Hematopoietic multipotent progenitor cell treated with erythropoietin and hydrocortisone succinate and interleukin-3 and kit ligand, for 4 days (in vitro differentiated cells): ENCODE measurements around the gene SLITRK3.
"Not testable (repeated sequence)": the region's sequence is repeated elsewhere in the genome, so short reads cannot be mapped to it uniquely, and the experiment has no call there.

Experiments used
- DNase-seq: peaks from one replicate; pipeline ENCODE4 v3.0.0-alpha.2; 2015

Gene SLITRK3

DNA sequence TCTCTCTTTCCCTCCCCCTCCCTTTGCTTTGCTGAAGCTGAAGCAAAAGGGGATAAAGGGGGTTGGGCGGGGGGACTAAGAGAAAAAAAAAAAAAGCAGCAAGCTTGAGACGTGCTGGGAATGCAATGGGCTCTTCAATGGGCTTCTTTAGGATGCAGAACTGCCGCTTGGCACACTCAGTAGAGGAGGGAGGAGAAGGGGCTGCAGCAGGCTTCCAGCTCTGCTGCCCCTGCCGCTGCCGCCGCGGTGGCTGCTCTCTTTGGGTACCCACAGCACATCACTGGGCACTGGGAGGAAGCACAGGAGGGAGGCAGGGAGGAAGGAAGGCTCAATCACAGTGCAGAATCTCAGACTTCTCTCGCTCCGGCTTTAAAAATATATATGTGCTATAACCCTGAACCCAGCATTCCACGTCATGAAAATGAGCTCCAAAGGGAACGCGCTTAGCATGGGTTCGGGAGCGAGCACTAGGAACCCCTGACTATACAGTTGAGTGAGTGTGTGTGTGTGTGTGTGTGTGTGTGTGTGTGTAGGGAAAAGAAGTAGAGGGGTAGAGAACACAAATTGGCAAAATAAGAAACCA, 3.5 kb downstream of the SLITRK3 start:
- no peak for DNase-seq

DNA sequence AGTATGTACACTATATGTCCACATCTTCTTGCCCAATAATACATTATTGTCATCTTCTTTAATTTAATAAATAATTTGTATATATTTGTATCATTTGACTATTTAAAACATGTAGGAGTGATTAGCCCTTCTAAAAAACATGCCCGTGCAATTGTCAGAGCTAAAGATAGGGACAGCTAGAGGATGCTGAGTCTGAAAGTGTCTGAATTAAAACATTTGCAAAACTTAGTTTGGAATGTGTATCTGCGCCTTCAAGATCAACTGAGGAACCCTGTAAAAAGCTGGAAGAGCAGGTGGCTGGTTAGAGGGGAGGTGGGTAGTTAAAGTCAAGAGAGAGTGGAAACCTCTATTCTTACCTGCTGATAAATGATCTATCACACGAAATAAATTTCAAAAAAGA, 4.7 kb downstream of the SLITRK3 start:
- no peak for DNase-seq

DNA sequence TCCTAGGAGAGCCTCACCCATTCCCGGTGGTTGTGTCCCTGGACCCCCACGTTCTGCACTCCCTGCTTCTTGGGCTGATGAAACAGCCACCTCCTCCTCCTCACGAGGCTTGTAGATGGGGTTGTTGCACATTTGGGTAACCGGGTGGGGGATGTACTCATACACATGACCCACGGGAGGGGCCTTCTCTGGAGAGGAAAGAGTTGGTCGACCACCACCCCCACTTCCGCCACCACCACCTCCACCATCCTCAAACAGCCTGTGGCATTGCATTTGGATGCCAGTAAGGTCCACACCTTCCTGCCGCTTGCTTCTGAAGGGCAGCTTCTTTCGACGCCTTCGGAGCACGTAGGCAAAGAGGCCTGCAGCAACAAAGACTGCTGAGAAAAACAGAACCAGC, 7.7 kb downstream of the SLITRK3 start:
- no peak for DNase-seq

DNA sequence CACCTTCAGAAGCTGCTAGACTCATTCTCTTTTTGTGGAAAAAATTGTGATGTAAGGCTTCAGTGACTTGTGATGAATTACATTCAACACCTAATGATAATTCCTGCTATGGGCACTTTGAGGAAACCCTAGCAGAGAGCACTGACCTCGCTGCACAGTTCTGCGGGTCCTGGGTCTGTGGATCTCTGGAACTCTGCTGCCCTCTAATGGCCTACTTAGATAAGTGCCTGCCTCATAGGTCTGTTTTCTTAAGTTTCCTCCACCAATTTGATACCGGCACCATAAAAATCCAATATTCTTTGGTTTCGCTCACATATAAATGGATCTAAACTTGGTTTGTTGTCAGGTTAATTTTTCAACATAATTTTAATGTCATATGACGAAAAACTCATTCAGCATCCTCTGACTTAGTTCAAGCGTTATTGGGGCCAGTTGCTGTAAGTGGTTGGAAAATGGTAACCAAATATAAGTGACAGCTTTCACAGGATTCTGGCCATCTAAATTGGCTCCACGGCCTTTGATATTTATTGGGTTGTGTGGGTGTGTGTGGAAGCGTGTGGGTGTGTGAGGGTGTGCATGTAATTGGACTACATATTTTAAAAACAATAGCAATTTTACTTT, 10.4 kb downstream of the SLITRK3 start:
- peak; percentile 80 for DNase-seq

DNA sequence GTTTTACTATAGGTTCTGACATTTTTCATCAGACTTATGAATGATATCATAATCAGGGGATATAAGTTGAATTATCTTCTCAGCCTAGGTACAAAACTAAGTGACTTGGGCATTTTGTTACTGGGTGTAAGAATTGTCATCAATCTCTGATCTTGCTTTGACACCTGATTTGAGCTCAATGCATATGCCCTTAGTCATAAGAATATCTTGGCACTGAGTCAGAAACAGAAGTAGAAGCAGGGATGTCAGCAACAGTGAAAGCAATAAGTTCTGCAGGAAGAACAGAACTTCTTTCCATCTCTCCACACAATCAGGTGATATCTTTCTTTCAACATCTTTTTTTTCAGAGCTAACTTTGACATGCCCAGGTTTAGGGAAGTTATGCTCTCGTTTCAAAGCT, 14.6 kb downstream of the SLITRK3 start:
- DNase-seq, result no peak

DNA sequence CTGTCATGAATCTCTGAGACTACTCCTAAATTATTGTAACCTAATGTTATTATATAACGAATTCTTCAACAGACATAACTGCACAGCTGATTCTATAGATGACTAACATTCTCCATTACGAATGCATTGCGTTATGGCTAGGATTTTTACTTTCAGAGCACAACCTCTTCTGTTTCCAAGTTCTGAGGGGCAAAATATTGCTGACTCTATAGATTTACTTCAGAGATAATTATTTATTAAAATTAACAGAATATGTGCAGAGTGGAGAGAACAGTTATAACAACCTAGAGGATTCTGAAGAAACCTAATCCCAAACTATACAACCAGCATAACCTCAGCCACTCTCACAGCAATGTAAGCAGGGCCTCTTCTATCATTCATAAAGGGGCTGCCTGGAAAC, 25.9 kb downstream of the SLITRK3 start:
- DNase-seq, result no peak

DNA sequence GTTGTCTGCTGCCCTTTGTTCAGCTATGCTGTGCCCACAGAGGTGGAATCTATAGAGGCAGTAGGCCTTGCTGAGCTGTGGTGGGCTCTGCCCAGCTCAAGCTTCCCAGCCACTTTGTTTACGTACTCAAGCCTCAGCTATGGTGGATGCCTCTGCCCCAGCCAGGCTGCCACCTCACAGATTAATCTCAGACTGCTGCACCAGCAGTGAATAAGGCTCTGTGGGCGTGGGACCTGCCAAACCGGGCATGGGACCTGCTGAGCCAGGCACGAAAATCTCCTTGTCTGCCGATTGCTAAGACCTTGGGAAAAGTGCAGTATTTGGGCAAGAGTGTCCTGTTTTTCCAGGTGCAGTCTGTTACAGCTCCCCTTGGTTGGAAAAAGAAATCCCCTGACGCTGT, 26.8 kb downstream of the SLITRK3 start:
- DNase-seq, result no peak

DNA sequence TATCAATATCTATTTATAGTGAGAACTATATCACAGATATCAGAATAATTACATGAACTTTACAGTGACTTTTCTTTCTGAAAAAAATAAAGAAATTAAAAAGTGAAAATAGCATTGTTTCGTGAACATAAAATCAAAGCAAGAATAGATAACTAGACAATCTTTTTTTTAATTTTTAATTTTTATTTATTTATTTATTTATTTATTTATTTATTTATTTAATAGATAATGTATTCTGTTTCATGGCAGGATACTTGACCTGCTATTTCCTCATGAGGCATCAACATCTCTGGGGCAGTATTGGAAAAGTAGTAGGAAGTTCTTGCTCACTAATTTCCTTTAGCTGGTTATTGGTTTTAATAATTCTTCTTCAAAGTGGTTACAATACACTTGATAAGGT, 33.3 kb downstream of the SLITRK3 start:
- DNase-seq, result no peak

DNA sequence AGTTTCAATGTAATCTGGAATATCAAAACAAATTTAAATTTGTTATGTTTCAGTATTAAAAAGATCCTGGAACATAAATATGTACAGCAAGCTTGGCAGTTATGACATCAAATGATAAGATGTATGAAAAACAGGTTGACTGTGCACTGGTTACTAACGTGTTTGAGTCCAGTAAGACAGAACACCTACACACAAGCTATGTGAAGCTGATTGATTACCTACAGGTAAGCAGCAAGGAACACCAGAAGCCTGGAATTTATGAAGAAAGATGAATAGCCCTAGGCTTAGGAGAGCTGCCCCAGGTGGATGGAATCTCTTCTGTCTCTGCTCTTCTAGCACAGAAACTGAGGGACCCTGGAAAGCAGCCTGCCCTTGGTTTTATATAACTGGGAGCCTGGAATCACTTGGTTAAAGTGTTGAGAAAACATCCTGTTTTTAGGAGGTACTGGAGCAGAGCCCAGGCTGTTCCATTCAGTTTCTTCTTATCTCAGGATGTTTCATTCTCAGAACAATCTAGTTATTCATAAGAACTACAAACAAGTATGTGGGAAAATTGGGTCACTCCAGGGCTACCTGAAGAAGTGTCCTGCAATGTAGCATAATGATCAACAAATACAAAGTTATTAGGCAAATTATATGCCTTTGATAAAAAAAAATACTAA, 36.3 kb downstream of the SLITRK3 start:
- no peak for DNase-seq

DNA sequence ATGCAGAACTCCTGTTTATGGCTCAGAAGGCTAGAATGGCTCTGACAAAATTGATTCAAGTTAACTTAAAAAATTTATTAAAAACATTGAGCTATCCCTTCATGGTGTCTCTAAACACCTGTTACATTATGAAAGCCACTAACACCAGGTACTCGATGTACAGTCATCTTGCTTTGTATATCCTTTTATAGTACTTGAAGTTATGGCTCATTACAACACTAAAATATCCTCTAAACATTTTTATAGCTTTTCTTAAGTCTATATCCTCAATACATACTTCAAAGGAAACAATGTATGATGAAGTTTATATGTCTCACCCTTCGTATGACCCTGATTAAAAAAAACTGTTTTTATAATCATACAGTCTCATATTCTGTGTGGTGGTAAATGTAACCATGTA, 38.2 kb downstream of the SLITRK3 start:
- DNase-seq, result no peak

DNA sequence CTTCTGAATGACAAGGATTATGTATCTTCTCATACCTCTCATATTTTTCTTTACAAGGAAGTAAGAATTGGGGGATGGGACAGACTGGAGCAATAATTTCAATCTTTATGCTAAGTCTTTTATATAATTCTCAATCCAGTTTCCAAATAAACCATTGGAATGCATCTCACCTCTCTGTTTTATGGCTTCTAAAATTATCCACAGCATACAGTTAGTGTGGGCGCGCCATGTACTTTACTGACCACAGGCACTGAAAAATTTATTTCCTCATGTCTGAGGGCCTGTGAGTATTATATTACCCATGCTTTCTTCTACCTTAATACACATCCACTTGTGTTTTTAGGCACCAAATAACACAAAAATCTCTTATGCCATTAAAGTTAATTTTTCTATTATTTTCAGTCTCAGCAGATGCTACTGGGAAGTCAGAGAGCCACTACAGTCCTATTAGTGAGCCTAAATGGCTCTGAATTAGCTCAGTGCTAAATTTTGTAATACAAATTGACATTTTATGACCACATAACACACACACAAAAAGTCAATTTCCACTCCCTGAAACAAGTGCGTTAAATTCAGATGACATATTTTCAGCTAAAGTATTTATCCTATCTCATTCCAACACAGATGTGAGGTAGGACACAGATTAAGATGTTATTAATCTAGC, 39.3 kb downstream of the SLITRK3 start:
- DNase-seq, result no peak

DNA sequence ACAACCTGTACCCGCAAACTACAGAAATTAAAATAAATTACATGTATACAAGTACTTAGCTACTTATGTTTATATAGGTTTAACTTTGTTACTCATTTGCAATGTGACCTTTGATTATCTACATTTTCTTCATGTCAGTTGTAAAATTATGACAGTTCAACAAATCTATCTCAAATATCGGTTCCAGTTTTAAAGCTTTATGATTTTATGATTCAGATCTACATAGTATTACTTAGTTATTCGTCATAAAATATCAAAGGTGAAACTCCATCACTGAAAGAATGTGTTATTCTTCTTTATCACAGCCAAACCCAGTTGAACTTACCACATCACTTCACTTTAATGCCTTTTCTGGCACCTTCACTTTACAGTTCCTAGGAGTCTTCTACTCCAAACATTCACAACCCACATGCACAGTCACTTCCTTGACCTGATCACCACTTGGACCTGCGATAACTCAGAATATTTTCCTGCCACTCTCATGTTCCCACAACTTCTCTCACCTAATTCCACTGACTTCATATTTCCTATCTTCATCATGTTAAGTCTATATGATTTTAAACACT, 47.2 kb downstream of the SLITRK3 start:
- no peak for DNase-seq

DNA sequence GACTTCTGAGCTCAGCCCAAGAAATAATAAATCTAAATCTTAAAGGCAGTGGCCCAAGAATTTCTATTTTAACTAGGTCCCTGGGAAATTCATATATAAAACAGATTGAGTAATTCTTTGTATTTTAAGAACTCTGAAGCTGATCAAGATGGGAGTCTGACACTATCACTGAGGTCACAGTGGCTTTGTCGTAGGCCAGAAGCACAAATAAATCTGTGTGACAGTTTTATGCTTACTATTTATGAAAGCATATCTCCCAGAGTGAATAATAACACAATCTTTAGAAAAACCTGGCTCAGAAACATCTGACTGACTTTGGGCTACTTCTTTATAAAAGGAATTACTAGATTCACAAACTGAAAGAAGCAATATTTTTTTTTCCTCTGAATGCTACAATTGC, 51.9 kb downstream of the SLITRK3 start:
- no peak for DNase-seq

DNA sequence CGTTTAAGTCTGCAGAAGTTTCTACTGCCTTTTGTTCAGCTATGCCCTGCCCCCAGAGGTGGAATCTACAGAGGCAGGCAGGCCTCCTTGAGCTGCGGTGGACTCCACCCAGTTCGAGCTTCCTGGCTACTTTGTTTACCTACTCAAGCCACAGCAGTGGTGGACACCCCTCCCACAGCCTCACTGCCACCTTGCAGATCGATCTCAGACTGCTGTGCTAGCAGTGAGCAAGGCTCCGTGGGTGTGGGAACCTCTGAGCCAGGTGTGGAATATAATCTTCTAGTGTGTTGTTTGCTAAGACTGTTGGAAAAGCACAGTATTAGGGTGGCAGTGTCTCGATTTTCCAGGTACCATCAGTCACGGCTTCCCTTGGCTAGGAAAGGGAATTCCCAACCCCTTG, 56.3 kb downstream of the SLITRK3 start:
- DNase-seq, result not testable (repeated sequence)
